ENCODE results near the gene CD82. TPM values are rescaled to one million over a fixed set of nuclear protein-coding genes. Genes with fewer than 3 reads are reported as not detected.
A peak's percentile ranks its signal among the peaks of the same experiment; 100 is the strongest.

CD82 gene
- total RNA-seq, 1 experiment from 2014 or later: 114 TPM

GRCh38 chr11:44607319-44607962, 42.0 kb downstream of the CD82 start:
- CTCF ChIA-PET: interaction anchor here (1.2 kb wide), 1 partner anchor 10 kb away, joined by 4 read pairs; no protein-coding TSS in a partner anchor
- intact Hi-C loops (cut with micrococcal nuclease): no loop called here
- Mint-ChIP-seq H3K27ac (ENCODE audit: low read depth, unreplicated experiment) (peak overlapping the region; percentile 23), H3K4me3 (ENCODE audit: unreplicated experiment) (no peak overlapping the region), H3K27me3 (ENCODE audit: insufficient read depth, unreplicated experiment) (no peaks in the 10 kb centered on the region), H3K36me3 (ENCODE audit: insufficient read depth, unreplicated experiment) (peaks cover 56% of the 10 kb centered on the region), H3K9me3 (ENCODE audit: unreplicated experiment) (no peaks in the 10 kb centered on the region), H3K4me1 (ENCODE audit: insufficient read depth, unreplicated experiment) (peaks cover 16% of the 10 kb centered on the region)
- DNase-seq (ENCODE audit: unreplicated experiment): peak; percentile 24
- POLR2A ChIA-PET: interaction anchor here (0.8 to 1.5 kb wide), 4 partner anchors 9 to 49 kb away, joined by 3 to 9 read pairs (median 3); partner anchors contain the start of gene CD82
- BruUV-seq (replicated peaks): no TSS peak
- no peak for TF ChIP-seq CTCF (IDR thresholded peaks at IDR 0.05; ENCODE audit: unreplicated experiment)

- intact Hi-C loops (cut with micrococcal nuclease): no loop called here
- ChIA-PET POLR2A (interaction anchor here (1.1 to 1.5 kb wide), 2 partner anchors 43 to 49 kb away, joined by 3 to 9 read pairs; partner anchors contain the start of gene CD82), CTCF (interaction anchor here (1.2 kb wide), 1 partner anchor 9 kb away, joined by 4 read pairs; no protein-coding TSS in a partner anchor)
- peak; percentile 75 for DNase-seq (ENCODE audit: unreplicated experiment)
- no peak overlapping the region for H3K4me3 Mint-ChIP-seq (ENCODE audit: unreplicated experiment)
- no peaks in the 10 kb centered on the region for H3K9me3 Mint-ChIP-seq (ENCODE audit: unreplicated experiment)
- H3K36me3 Mint-ChIP-seq (ENCODE audit: insufficient read depth, unreplicated experiment): peaks cover 56% of the 10 kb centered on the region
- H3K27me3 Mint-ChIP-seq (ENCODE audit: insufficient read depth, unreplicated experiment): no peaks in the 10 kb centered on the region
- H3K4me1 Mint-ChIP-seq (ENCODE audit: insufficient read depth, unreplicated experiment): peaks cover 16% of the 10 kb centered on the region
- no TSS peak for BruUV-seq (replicated peaks)
- peak overlapping the region; percentile 23 for H3K27ac Mint-ChIP-seq (ENCODE audit: low read depth, unreplicated experiment)
- no peak for TF ChIP-seq CTCF (IDR thresholded peaks at IDR 0.05; ENCODE audit: unreplicated experiment)
Measured at GRCh38 chr11:44607987-44608386, 42.5 kb downstream of the CD82 start.

- no TSS peak for BruUV-seq (replicated peaks)
- peaks cover 15% of the 10 kb centered on the region for H3K4me1 Mint-ChIP-seq (ENCODE audit: insufficient read depth, unreplicated experiment)
- peak overlapping the region; percentile 23 for H3K27ac Mint-ChIP-seq (ENCODE audit: low read depth, unreplicated experiment)
- no peak for TF ChIP-seq CTCF (IDR thresholded peaks at IDR 0.05; ENCODE audit: unreplicated experiment)
- no peaks in the 10 kb centered on the region for H3K27me3 Mint-ChIP-seq (ENCODE audit: insufficient read depth, unreplicated experiment)
- CTCF ChIA-PET: no interaction called here
- no peak for DNase-seq (ENCODE audit: unreplicated experiment)
- H3K36me3 Mint-ChIP-seq (ENCODE audit: insufficient read depth, unreplicated experiment): peaks cover 56% of the 10 kb centered on the region
- intact Hi-C loops (cut with micrococcal nuclease): no loop called here
- H3K9me3 Mint-ChIP-seq (ENCODE audit: unreplicated experiment): no peaks in the 10 kb centered on the region
- POLR2A ChIA-PET: no interaction called here
- no peak overlapping the region for H3K4me3 Mint-ChIP-seq (ENCODE audit: unreplicated experiment)
Measured at GRCh38 chr11:44608651-44608990, 43.2 kb downstream of the CD82 start.

GRCh38 chr11:44608991-44609782, 43.7 kb downstream of the CD82 start:
- TF ChIP-seq CTCF (IDR thresholded peaks at IDR 0.05; ENCODE audit: unreplicated experiment): no peak
- Mint-ChIP-seq H3K36me3 (ENCODE audit: insufficient read depth, unreplicated experiment) (peaks cover 50% of the 10 kb centered on the region), H3K27me3 (ENCODE audit: insufficient read depth, unreplicated experiment) (no peaks in the 10 kb centered on the region), H3K27ac (ENCODE audit: low read depth, unreplicated experiment) (no peak overlapping the region), H3K4me3 (ENCODE audit: unreplicated experiment) (no peak overlapping the region), H3K9me3 (ENCODE audit: unreplicated experiment) (no peaks in the 10 kb centered on the region), H3K4me1 (ENCODE audit: insufficient read depth, unreplicated experiment) (peaks cover 9% of the 10 kb centered on the region)
- no TSS peak for BruUV-seq (replicated peaks)
- ChIA-PET POLR2A (no interaction called here), CTCF (no interaction called here)
- intact Hi-C loops (cut with micrococcal nuclease): no loop called here
- no peak for DNase-seq (ENCODE audit: unreplicated experiment)
